Gastroesophageal sphincter (tissue), 4 donors: ENCODE measurements around the gene PPP1R18. TPM values are rescaled to one million over a fixed set of nuclear protein-coding genes. Genes with fewer than 3 reads are reported as not detected.

Experiments used
- ATAC-seq: fragments of 150-250 bp; one replicate; pipeline ENCODE4 v1.9.1; 2016; ENCODE audit warnings: mild to moderate bottlenecking, moderate library complexity
- H3K27ac ChIP-seq, 4 donors: fragments of 200-600 bp; sonication (generic) in 3 of 4; 1 replicate in 3 of 4; 2 replicates in 1 of 4; pipeline ENCODE4 v1.5.1; 2016 to 2019
- H3K27me3 ChIP-seq: fragments of 200-600 bp; sonication (generic); one replicate; pipeline ENCODE4 v1.5.1; 2019
- H3K36me3 ChIP-seq, 2 donors: fragments of 200-600 bp; sonication (generic); one replicate each; pipeline ENCODE4 v1.5.1; 2019; ENCODE audit warnings: control low read depth in 1 of 2
- H3K4me1 ChIP-seq, 3 donors: fragments of 200-600 bp; sonication (generic); 1 replicate in 2 of 3; 2 replicates in 1 of 3; pipeline ENCODE4 v1.5.1; 2016 to 2019; ENCODE audit warnings: control low read depth in 2 of 3
- H3K4me3 ChIP-seq, 2 donors: fragments of 200-600 bp; sonication (generic); one replicate each; pipeline ENCODE4 v1.5.1; 2019; ENCODE audit warnings: mild to moderate bottlenecking in 1 of 2, moderate library complexity in 1 of 2
- H3K9me3 ChIP-seq, 3 donors: fragments of 200-600 bp; sonication (generic); one replicate each; pipeline ENCODE4 v1.5.1; 2017 to 2019; ENCODE audit warnings: control low read depth in 2 of 3
- EP300 ChIP-seq: sonication (generic); formaldehyde crosslinking; IDR thresholded peaks from one replicate; pipeline ENCODE4 v1.6.1; 2017; ENCODE audit warnings: antibody characterized with exemption, mild to moderate bottlenecking
- POLR2A ChIP-seq, 2 donors: fragments of 450-650 bp; IDR thresholded peaks; one replicate each; pipeline ENCODE4 v1.6.1; 2017; ENCODE audit warnings: antibody characterized with exemption in 2 of 2, mild to moderate bottlenecking in 2 of 2, moderate library complexity in 1 of 2
- POLR2AphosphoS5 ChIP-seq: sonication (generic); formaldehyde crosslinking; IDR thresholded peaks from one replicate; pipeline ENCODE4 v1.6.1; 2017; ENCODE audit warnings: antibody characterized with exemption
- WGBS, 2 donors: methylation state at CpG; one replicate each; pipeline ENCODE4 v1.1.5; 2018; ENCODE audit warnings: low coverage in 1 of 2; 5-methylcytosine and 5-hydroxymethylcytosine counted together
- small RNA-seq, 4 donors: library from RNA; depleted of rRNA; stranded (forward); fragments of <200 nt; gene quantifications; one replicate each; pipeline ENCODE3, GENCODE V24; 2016
- total RNA-seq, 4 donors: library from RNA; depleted of rRNA; stranded (reverse); fragments of >200 nt; gene quantifications; one replicate each; pipeline ENCODE4 v1.1.0, GENCODE V29; 2016
- TF ChIP-seq, protein P1 (sequence below), 4 experiments: fragments of 200-600 bp in 2 of 4; fragments of 450-650 bp in 2 of 4; sonication (generic) in 1 of 4; IDR thresholded peaks; one replicate each; pipeline ENCODE4 v1.5.1; 2017 to 2019; ENCODE audit warnings: antibody characterized with exemption in 4 of 4, mild to moderate bottlenecking in 2 of 4, moderate library complexity in 2 of 4

The PPP1R18 gene
- total RNA-seq, 4 donors from 2014 or later, result 45.3 to 65.8 (median 56.6) TPM

GRCh38 chr6:30626484-30627366 lies 59.7 kb downstream of the PPP1R18 start, which contains the start of gene ATAT1:
Gene ATAT1, plus strand, starts transcription at chr6:30626874.
- WGBS, 2 donors, result 1% methylated on average over 19 of the region's 36 CpGs; no CpG with 5 or more reads in 1 of the 2 donors
- Histone ChIP-seq H3K36me3 (peaks cover 0 to 82% of the 10 kb centered on the region in 2 donors), H3K4me3 (peak within 1 kb of the TSS; percentile 23 to 61), H3K4me1 (peaks cover 0 to 21% (median 11%) of the 10 kb centered on the region in 3 donors), H3K27ac (peak within 1 kb of the TSS; percentile 25 to 97 (median 90)), H3K9me3 (no peaks in the 10 kb centered on the region), H3K27me3 (no peaks in the 10 kb centered on the region)
- ATAC-seq, result peak; percentile 98
- TF ChIP-seq POLR2A (IDR thresholded peaks at IDR 0.05) (peak; percentile 32 to 47), POLR2AphosphoS5 (peak; percentile 82), EP300 (no peak)
- TF ChIP-seq, protein P1, sequence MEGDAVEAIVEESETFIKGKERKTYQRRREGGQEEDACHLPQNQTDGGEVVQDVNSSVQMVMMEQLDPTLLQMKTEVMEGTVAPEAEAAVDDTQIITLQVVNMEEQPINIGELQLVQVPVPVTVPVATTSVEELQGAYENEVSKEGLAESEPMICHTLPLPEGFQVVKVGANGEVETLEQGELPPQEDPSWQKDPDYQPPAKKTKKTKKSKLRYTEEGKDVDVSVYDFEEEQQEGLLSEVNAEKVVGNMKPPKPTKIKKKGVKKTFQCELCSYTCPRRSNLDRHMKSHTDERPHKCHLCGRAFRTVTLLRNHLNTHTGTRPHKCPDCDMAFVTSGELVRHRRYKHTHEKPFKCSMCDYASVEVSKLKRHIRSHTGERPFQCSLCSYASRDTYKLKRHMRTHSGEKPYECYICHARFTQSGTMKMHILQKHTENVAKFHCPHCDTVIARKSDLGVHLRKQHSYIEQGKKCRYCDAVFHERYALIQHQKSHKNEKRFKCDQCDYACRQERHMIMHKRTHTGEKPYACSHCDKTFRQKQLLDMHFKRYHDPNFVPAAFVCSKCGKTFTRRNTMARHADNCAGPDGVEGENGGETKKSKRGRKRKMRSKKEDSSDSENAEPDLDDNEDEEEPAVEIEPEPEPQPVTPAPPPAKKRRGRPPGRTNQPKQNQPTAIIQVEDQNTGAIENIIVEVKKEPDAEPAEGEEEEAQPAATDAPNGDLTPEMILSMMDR (IDR thresholded peaks at IDR 0.05), result peak in 3 of 4 experiments; percentile 37 to 70 (median 58)

Small RNAs within 50 kb of the gene (small RNA-seq; reads per million reads assigned to genes)
- gene RF00019, result 0 reads per million in 4 donors

Other genes starting within 250 kb of the PPP1R18 start
- 100 to 1,000 TPM; 259 to 607 (median 482) TPM for gene HLA-E, start 197.1 kb downstream of the PPP1R18 start, total RNA-seq
- gene GNL1, start 130.2 kb downstream of the PPP1R18 start, total RNA-seq, result 10 to 100 TPM; 39.2 to 48.3 (median 42.4) TPM
- gene PRR3, start 129.3 kb downstream of the PPP1R18 start, total RNA-seq, result 10 to 100 TPM in 2 of 4 donors, 1 to 10 TPM in 2; 3.5 to 21.6 (median 7.9) TPM
- gene ABCF1, start 115.2 kb downstream of the PPP1R18 start, total RNA-seq, result 10 to 100 TPM; 42.8 to 63.6 (median 47.4) TPM
- 10 to 100 TPM; 26.7 to 50.4 (median 37.9) TPM for gene PPP1R10, start 69.4 kb downstream of the PPP1R18 start, total RNA-seq
- 10 to 100 TPM; 35.0 to 41.2 (median 36.7) TPM for gene MRPS18B, start 68.8 kb downstream of the PPP1R18 start, total RNA-seq
- gene ATAT1, start 59.8 kb downstream of the PPP1R18 start, total RNA-seq, result 1 to 10 TPM in 3 of 4 donors, under 1 TPM in 1; 0.82 to 2.6 (median 2.1) TPM
- gene C6orf136, start 39.5 kb downstream of the PPP1R18 start, total RNA-seq, result 10 to 100 TPM; 10.8 to 19.6 (median 16.6) TPM
- 10 to 100 TPM; 25.8 to 36.2 (median 31.4) TPM for gene DHX16, start 13.6 kb downstream of the PPP1R18 start, total RNA-seq
- 1 to 10 TPM; 3.0 to 8.2 (median 6.0) TPM for gene NRM, start 4.3 kb upstream of the PPP1R18 start, total RNA-seq
- 10 to 100 TPM in 3 of 4 donors, 1 to 10 TPM in 1; 9.8 to 16.7 (median 13.1) TPM for gene MDC1, start 30.6 kb upstream of the PPP1R18 start, total RNA-seq
- 100 to 1,000 TPM; 184 to 351 (median 236) TPM for gene TUBB, start 33.7 kb upstream of the PPP1R18 start, total RNA-seq
- gene FLOT1, start 56.0 kb upstream of the PPP1R18 start, total RNA-seq, result 100 to 1,000 TPM; 104 to 191 (median 152) TPM
- 10 to 100 TPM in 3 of 4 donors, 1 to 10 TPM in 1; 5.6 to 31.9 (median 11.3) TPM for gene IER3, start 57.9 kb upstream of the PPP1R18 start, total RNA-seq
- gene DDR1, start 197.9 kb upstream of the PPP1R18 start, total RNA-seq, result 10 to 100 TPM; 25.4 to 40.4 (median 30.9) TPM
- gene GTF2H4, start 221.6 kb upstream of the PPP1R18 start, total RNA-seq, result 10 to 100 TPM in 3 of 4 donors, 1 to 10 TPM in 1; 9.4 to 16.4 (median 11.8) TPM
- 10 to 100 TPM in 3 of 4 donors, 1 to 10 TPM in 1; 9.7 to 16.5 (median 12.8) TPM for gene VARS2, start 227.6 kb upstream of the PPP1R18 start, total RNA-seq
- not detected for gene SFTA2, start 245.5 kb upstream of the PPP1R18 start, total RNA-seq